Lower leg skin (tissue), 3 donors: ENCODE data around the gene MUL1.

Experiments
- CTCF ChIP-seq, 3 donors: fragments of 450-650 bp; IDR thresholded peaks; one replicate each; pipeline ENCODE4 v1.5.1; 2016; ENCODE audit warnings: antibody characterized with exemption in 3 of 3, mild to moderate bottlenecking in 3 of 3, moderate library complexity in 2 of 3
- POLR2A ChIP-seq, 2 donors: fragments of 450-650 bp; IDR thresholded peaks; one replicate each; pipeline ENCODE4 v1.6.1; 2016 to 2017; ENCODE audit warnings: antibody characterized with exemption in 2 of 2, mild to moderate bottlenecking in 1 of 2, moderate library complexity in 1 of 2

- TF ChIP-seq POLR2A (IDR thresholded peaks at IDR 0.05) (no peak), CTCF (IDR thresholded peaks at IDR 0.05) (no peak)
Measured at GRCh38 chr1:20530901-20531300, 22.9 kb upstream of the MUL1 start.
